K562 (cell line): Measurements from ENCODE around the gene PARD3B. TPM values are rescaled to one million over a fixed set of nuclear protein-coding genes. Genes with fewer than 3 reads are reported as not detected.

Experiments
- ATAC-seq: fragments of 200-7000 bp; cut with Tn5 transposase; 3 replicates; pipeline ENCODE4 v1.9.1; 2020; ENCODE audit warnings: moderate library complexity
- BruUV-seq: library from RNA; stranded (reverse); fragments of 400-500 nt; replicated peaks from 2 replicates; lab custom pipeline; 2021; lab: Mats Ljungman, UMichigan
- CTCF ChIA-PET: fragments of 300-600 bp; formaldehyde crosslinking; extraction: SDS; loops from one replicate; lab custom pipeline; 2021; ENCODE audit warnings: low intra/inter-chr PET ratio; lab: Yijun Ruan, JAX
- POLR2A ChIA-PET: fragments of 300-600, 350-650 bp; sonication (Branson Sonifier 250); formaldehyde crosslinking; extraction: SDS; loops from one replicate; lab custom pipeline; 2021; ENCODE audit warnings: antibody characterized with exemption, inconsistent platforms; lab: Yijun Ruan, JAX
- DNase-seq, 4 experiments: peaks; one replicate each; pipeline versions ENCODE4 v3.0.0 to v3.0.0-alpha.2; 2011 to 2018; ENCODE audit warnings: low spot score in 3 of 4, mixed read lengths in 3 of 4; ENCODE audit errors: extremely low read depth in 1 of 4
- FAIRE-seq: peaks from 2 replicates; lab custom pipeline; 2011; peaks lifted over from hg19 to GRCh38; lab: Jason Lieb, UNC
- H2AFZ ChIP-seq: 2 replicates; pipeline ENCODE4 v1.6.0; 2011; ENCODE audit warnings: low read depth, low read length, control low read depth, inconsistent platforms
- H3K27ac ChIP-seq: fragments of 200-600 bp; 3 replicates; pipeline ENCODE4 v1.8.0; 2011; ENCODE audit warnings: low read depth, mild to moderate bottlenecking, control low read depth, inconsistent platforms, low read length, moderate library complexity, mixed read lengths; ENCODE audit errors: extremely low read depth
- H3K27me3 ChIP-seq, 2 experiments: fragments of 300-600 bp in 1 of 2; 2 replicates in 1 of 2; 3 replicates in 1 of 2; pipeline versions ENCODE4 v1.6.0 to v1.8.0; 2011; ENCODE audit warnings: inconsistent platforms in 2 of 2, low read length in 2 of 2, mild to moderate bottlenecking in 1 of 2, mixed read lengths in 1 of 2, moderate library complexity in 1 of 2; ENCODE audit not compliant: control insufficient read depth in 2 of 2, insufficient read depth in 2 of 2
- H3K36me3 ChIP-seq: fragments of 300-600 bp; 3 replicates; pipeline ENCODE4 v1.8.0; 2011; ENCODE audit warnings: mild to moderate bottlenecking, low read length, inconsistent platforms; ENCODE audit not compliant: control insufficient read depth, insufficient read depth
- H3K4me1 ChIP-seq, 2 experiments: fragments of 200-600 bp in 1 of 2; replicated peaks in 1 of 2; 2 replicates in 1 of 2; 3 replicates in 1 of 2; pipeline versions ENCODE4 v1.5.1 to v1.8.0; 2011; ENCODE audit warnings: inconsistent platforms in 2 of 2, low read length in 2 of 2, mild to moderate bottlenecking in 1 of 2, mixed read lengths in 1 of 2, moderate library complexity in 1 of 2; ENCODE audit not compliant: control insufficient read depth in 2 of 2, insufficient read depth in 2 of 2
- H3K4me2 ChIP-seq: 2 replicates; pipeline ENCODE4 v1.6.1; 2011; ENCODE audit warnings: low read length, control low read depth, inconsistent platforms, mixed read lengths; ENCODE audit not compliant: insufficient read depth
- H3K4me3 ChIP-seq: fragments of 200-600 bp; sonication (generic), shearing (Covaris generic); 2 replicates; pipeline ENCODE4 v1.5.1; 2016; ENCODE audit warnings: control low read depth, inconsistent platforms
- H3K79me2 ChIP-seq: fragments of 200-600 bp; 3 replicates; pipeline ENCODE4 v1.8.0; 2011; ENCODE audit warnings: low read length, inconsistent platforms; ENCODE audit not compliant: control insufficient read depth, insufficient read depth
- H3K9ac ChIP-seq, 2 experiments: 2 replicates each; pipeline versions ENCODE4 v1.6.0 to v1.6.1; 2011; ENCODE audit warnings: low read depth in 2 of 2, low read length in 2 of 2, control low read depth in 1 of 2, inconsistent platforms in 1 of 2, mild to moderate bottlenecking in 1 of 2, mixed read lengths in 1 of 2; ENCODE audit not compliant: insufficient read depth in 1 of 2
- H3K9me1 ChIP-seq: one replicate; pipeline ENCODE4 v1.6.0; 2011; ENCODE audit warnings: inconsistent platforms, mild to moderate bottlenecking, low read length, moderate library complexity; ENCODE audit not compliant: control insufficient read depth, insufficient read depth
- H3K9me3 ChIP-seq: replicated peaks from 2 replicates; pipeline ENCODE4 v1.5.1; 2011; ENCODE audit warnings: low read depth, low read length, inconsistent platforms; ENCODE audit not compliant: control insufficient read depth, insufficient read depth
- H4K20me1 ChIP-seq: replicated peaks from 2 replicates; pipeline ENCODE4 v1.6.1; 2011; ENCODE audit warnings: low read length, inconsistent platforms, mixed read lengths; ENCODE audit not compliant: control insufficient read depth, insufficient read depth
- ARID1B ChIP-seq: fragments of 450-650 bp; IDR thresholded peaks from 2 replicates; pipeline ENCODE4 v1.6.1; 2016; ENCODE audit warnings: antibody characterized with exemption, mild to moderate bottlenecking, inconsistent platforms
- CBFA2T3 ChIP-seq: fragments of 450-650 bp; IDR thresholded peaks from 2 replicates; pipeline ENCODE4 v1.6.1; 2017
- ELK3 ChIP-seq: fragments of 450-650 bp; formaldehyde crosslinking; IDR thresholded peaks from 2 replicates; pipeline ENCODE4 v1.4.0; 2020; ENCODE audit warnings: mild to moderate bottlenecking
- ETV6 ChIP-seq, 3 experiments: fragments of 150-350 bp in 1 of 3; sonication (generic) in 1 of 3; formaldehyde crosslinking in 1 of 3; IDR thresholded peaks; 2 replicates each; pipeline versions ENCODE4 v1.6.1 to v1.8.0; 2014 to 2022; ENCODE audit warnings: borderline replicate concordance in 2 of 3, low read depth in 2 of 3, antibody characterized with exemption in 1 of 3, low read length in 1 of 3, mild to moderate bottlenecking in 1 of 3, missing genetic modification reagents in 1 of 3
- IRF2 ChIP-seq: sonication (generic); formaldehyde crosslinking; IDR thresholded peaks from 2 replicates; pipeline ENCODE4 v1.8.1; 2022; ENCODE audit warnings: mild to moderate bottlenecking, missing genetic modification reagents
- MEF2D ChIP-seq: conservative IDR thresholded peaks from 2 replicates; pipeline ENCODE4 v1.6.1; 2016; ENCODE audit warnings: low read depth, missing genetic modification characterization, missing compliant biosample characterization
- NR0B1 ChIP-seq: fragments of 450-650 bp; IDR thresholded peaks from one replicate; pipeline ENCODE4 v1.6.1; 2018; ENCODE audit warnings: mild to moderate bottlenecking, moderate library complexity; ENCODE audit not compliant: partially characterized antibody
- SOX6 ChIP-seq: fragments of 450-650 bp; IDR thresholded peaks from 2 replicates; pipeline ENCODE4 v1.6.1; 2014; ENCODE audit warnings: mild to moderate bottlenecking
- SPI1 ChIP-seq: IDR thresholded peaks from 2 replicates; pipeline ENCODE4 v1.6.1; 2011; ENCODE audit warnings: low read depth, low read length, control low read depth, borderline replicate concordance
- TEAD4 ChIP-seq, 2 experiments: sonication (generic) in 1 of 2; formaldehyde crosslinking in 1 of 2; IDR thresholded peaks; 2 replicates each; pipeline versions ENCODE4 v1.6.1 to v1.8.0; 2012 to 2022; ENCODE audit warnings: borderline replicate concordance in 1 of 2, inconsistent platforms in 1 of 2, low read length in 1 of 2, mild to moderate bottlenecking in 1 of 2, missing genetic modification reagents in 1 of 2
- ZKSCAN1 ChIP-seq: fragments of 150-350 bp; IDR thresholded peaks from 2 replicates; pipeline ENCODE4 v1.6.1; 2016; ENCODE audit warnings: low read depth, low read length
- ZNF23 ChIP-seq: fragments of 250-450 bp; sonication (Bioruptor Pico); IDR thresholded peaks from 2 replicates; pipeline ENCODE4 v1.4.0; 2020; ENCODE audit warnings: mild to moderate bottlenecking
- WGBS: fragments of 100-300 bp; shearing (Covaris generic); methylation state at CpG from one replicate; pipeline ENCODE4 v1.1.6; 2016; ENCODE audit warnings: low coverage, mixed read lengths; ENCODE audit not compliant: insufficient coverage; ENCODE audit errors: missing lambda C conversion rate; 5-methylcytosine and 5-hydroxymethylcytosine counted together
- in situ Hi-C: fragments of 300-500 bp; cut with MboI; formaldehyde crosslinking; loops from 4 replicates; pipeline ENCODE4 v1.15.0; 2018; ENCODE audit warnings: inconsistent platforms, mixed read lengths
- intact Hi-C: fragments of 100-400 bp; cut with micrococcal nuclease; formaldehyde crosslinking; loops from 2 replicates; pipeline ENCODE4 v1.14.2; 2022
- polyA plus RNA-seq, 8 experiments: library from polyadenylated mRNA; depleted of rRNA in 4 of 8; stranded (reverse) in 5 of 8; unstranded in 3 of 8; fragments of >200 nt; fragmentation: Nextera tagmentation in 2 of 8; fragmentation: Illumina TruSeq in 1 of 8; extraction: Ambion mirVana in 2 of 8; extraction: Trizol in 1 of 8; gene quantifications; 2 replicates each; pipeline versions ENCODE4 v1.2.1 to v1.2.3, GENCODE V29; 2011 to 2014; ENCODE audit warnings: inconsistent platforms in 1 of 8, missing spikeins in 1 of 8
- total RNA-seq, 7 experiments: library from RNA; depleted of rRNA in 6 of 7; stranded (reverse); fragments of >200 nt in 6 of 7; fragmentation: Illumina TruSeq in 2 of 7; extraction: Trizol in 2 of 7; gene quantifications; 2 replicates each; pipeline versions ENCODE4 v1.2.1 to v1.2.3, GENCODE V29; 2011 to 2021; ENCODE audit warnings: low replicate concordance in 1 of 7

The PARD3B gene
- total and polyA plus RNA-seq, 9 of the 15 experiments (the other 6 are each of a cell fraction or from before 2014, with no cell fraction given) = 0.15 to 3.0 (median 1.1) TPM

GRCh38 chr2:205199165-205199850 is 654.0 kb downstream of the PARD3B start:
- no peak for TF ChIP-seq IRF2 (CRISPR knock-in tag)
- 0 out of 2 replicates have a peak, but pooled peaks have one; percentile 30 for TF ChIP-seq TEAD4 (IDR thresholded peaks at IDR 0.05; ENCODE audit: low read length)
- TF ChIP-seq TEAD4 (CRISPR knock-in tag; IDR thresholded peaks at IDR 0.05; ENCODE audit: borderline replicate concordance) = no peak
- TF ChIP-seq SPI1 = peak; percentile 68; the same call in 1 of the 2 replicates
- no peak for TF ChIP-seq ZNF23 (CRISPR knock-in tag)
- no peak for TF ChIP-seq ELK3
- peak; percentile 49 for TF ChIP-seq CBFA2T3
- TF ChIP-seq ETV6 (IDR thresholded peaks at IDR 0.05; ENCODE audit: borderline replicate concordance in 1 of 2, low read depth in 2 of 2, low read length in 1 of 2) = peak in 1 of 2 experiments; percentile 41; a peak in 1 of 4 replicates
- no peak for TF ChIP-seq ETV6 (CRISPR knock-in tag; IDR thresholded peaks at IDR 0.05; ENCODE audit: borderline replicate concordance)
- peak; percentile 31; the same call in 1 of the 2 replicates for TF ChIP-seq SOX6
- peak; percentile 76 for TF ChIP-seq ZKSCAN1
- no peak for TF ChIP-seq NR0B1
- TF ChIP-seq MEF2D (tag) = no peak
- TF ChIP-seq ARID1B = 0 out of 2 replicates have a peak, but pooled peaks have one; percentile 24
- Histone ChIP-seq H3K79me2 (no peaks in the 10 kb centered on the region), H3K9me1 (no peaks in the 10 kb centered on the region), H2AFZ (no peak overlapping the region), H3K27me3 (no peaks in the 10 kb centered on the region), H3K9ac (no peak overlapping the region), H3K4me2 (no peak overlapping the region), H3K4me1 (peaks cover 0 to 11% of the 10 kb centered on the region in 2 experiments; a peak in 2 of 5 replicates), H3K4me3 (no peak overlapping the region), H3K27ac (no peak overlapping the region), H3K36me3 (no peaks in the 10 kb centered on the region), H4K20me1 (no peaks in the 10 kb centered on the region), H3K9me3 (no peaks in the 10 kb centered on the region)
- ChIA-PET POLR2A (no interaction called here), CTCF (no interaction called here)
- intact Hi-C loops (no loop called here), in situ Hi-C loops (no loop called here)
- ATAC-seq (no peak), DNase-seq (no peak), FAIRE-seq (no peak)
- 15% methylated on average over 6 of the region's 6 CpGs for WGBS
- no TSS peak for BruUV-seq
